Endothelial cell of umbilical vein (primary cell): ENCODE measurements around the gene PTCH1.

Experiments used
- MAX ChIP-seq: IDR thresholded peaks from 2 replicates; pipeline ENCODE4 v1.6.1; 2011; ENCODE audit not compliant: insufficient read depth, insufficient read length
- POLR2AphosphoS5 ChIP-seq: IDR thresholded peaks from 2 replicates; pipeline ENCODE4 v1.6.1; 2012; ENCODE audit warnings: low read depth, mild to moderate bottlenecking, control low read depth, low read length, moderate library complexity; ENCODE audit not compliant: insufficient read depth
- TF ChIP-seq, protein P1 (sequence below), 2 donors: IDR thresholded peaks; 1 replicate in 1 of 2; 2 replicates in 1 of 2; pipeline ENCODE4 v1.5.1; 2011; ENCODE audit warnings: low read length in 2 of 2, mild to moderate bottlenecking in 2 of 2, moderate library complexity in 2 of 2, control low read depth in 1 of 2, inconsistent platforms in 1 of 2, low read depth in 1 of 2; ENCODE audit not compliant: insufficient read depth in 1 of 2; ENCODE audit errors: extremely low read depth in 1 of 2

DNA sequence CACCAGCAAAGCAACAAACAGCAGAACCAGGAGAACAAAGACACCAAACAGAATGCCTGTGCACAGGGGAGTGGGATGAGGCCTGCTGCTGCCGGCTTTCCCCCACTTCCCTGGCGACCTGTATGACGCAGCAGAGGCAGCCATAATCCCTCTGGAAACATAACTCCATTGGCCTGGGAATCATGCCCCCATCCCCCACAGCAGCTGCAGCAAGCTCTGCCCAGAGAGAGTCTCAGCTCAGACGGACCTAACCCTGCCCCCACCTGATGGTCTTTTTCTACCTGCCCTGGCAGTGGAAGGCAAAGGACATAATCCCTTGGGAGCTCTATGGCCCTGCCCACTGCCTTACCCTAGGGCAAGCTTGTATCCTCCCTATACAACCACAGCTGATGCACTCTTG is 117.5 kb downstream of the PTCH1 start:
- TF ChIP-seq, protein P1, sequence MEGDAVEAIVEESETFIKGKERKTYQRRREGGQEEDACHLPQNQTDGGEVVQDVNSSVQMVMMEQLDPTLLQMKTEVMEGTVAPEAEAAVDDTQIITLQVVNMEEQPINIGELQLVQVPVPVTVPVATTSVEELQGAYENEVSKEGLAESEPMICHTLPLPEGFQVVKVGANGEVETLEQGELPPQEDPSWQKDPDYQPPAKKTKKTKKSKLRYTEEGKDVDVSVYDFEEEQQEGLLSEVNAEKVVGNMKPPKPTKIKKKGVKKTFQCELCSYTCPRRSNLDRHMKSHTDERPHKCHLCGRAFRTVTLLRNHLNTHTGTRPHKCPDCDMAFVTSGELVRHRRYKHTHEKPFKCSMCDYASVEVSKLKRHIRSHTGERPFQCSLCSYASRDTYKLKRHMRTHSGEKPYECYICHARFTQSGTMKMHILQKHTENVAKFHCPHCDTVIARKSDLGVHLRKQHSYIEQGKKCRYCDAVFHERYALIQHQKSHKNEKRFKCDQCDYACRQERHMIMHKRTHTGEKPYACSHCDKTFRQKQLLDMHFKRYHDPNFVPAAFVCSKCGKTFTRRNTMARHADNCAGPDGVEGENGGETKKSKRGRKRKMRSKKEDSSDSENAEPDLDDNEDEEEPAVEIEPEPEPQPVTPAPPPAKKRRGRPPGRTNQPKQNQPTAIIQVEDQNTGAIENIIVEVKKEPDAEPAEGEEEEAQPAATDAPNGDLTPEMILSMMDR (IDR thresholded peaks at IDR 0.05; ENCODE audit: extremely low read depth in 1 of 2, insufficient read depth in 1 of 2, low read depth in 1 of 2, low read length in 2 of 2), result no peak
- TF ChIP-seq POLR2AphosphoS5 (no peak), MAX (no peak)
